ENCODE data around the gene PRKCI.
A peak's percentile ranks its signal among the peaks of the same experiment; 100 is the strongest.
"Not testable (repeated sequence)": the region's sequence is repeated elsewhere in the genome, so short reads cannot be mapped to it uniquely, and the experiment has no call there.

Gene PRKCI

DNA sequence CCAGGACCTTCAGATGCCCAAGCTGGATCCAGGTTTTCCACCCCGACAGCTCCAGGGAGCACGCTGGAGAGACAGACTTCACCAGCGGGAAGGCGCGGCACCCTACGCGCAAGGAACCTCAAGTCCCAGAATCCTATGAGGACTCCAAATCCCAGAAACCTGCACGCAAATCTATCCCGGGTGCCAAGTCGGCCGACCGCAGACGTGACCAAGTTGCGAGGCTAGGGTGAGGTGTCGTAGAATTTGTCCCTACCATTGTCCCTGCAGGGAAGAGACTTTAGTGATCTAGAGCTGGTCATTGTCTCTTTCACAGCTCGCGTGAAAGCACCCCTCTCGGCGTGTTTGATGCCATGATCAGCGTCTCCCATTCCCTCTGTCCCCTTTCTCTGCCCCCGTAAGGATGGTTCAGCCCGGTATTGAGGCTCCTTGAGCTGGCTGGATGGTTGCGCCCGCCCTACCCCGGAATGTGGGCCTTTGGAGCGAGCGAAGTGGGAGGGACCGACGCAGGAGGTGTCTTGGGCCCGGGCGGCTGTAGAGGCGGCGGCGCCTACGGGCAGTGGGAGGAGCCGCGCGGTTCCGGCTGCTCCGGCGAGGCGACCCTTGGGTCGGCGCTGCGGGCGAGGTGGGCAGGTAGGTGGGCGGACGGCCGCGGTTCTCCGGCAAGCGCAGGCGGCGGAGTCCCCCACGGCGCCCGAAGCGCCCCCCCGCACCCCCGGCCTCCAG, at the start of gene PRKCI:
PRKCI (plus strand) TSS at position 501 of the 723 bp plus-strand sequence. CDS start 246 bp downstream, outside the sequence.
- peak; percentile 82 for DNase-seq (ENCODE audit: low read depth)

DNA sequence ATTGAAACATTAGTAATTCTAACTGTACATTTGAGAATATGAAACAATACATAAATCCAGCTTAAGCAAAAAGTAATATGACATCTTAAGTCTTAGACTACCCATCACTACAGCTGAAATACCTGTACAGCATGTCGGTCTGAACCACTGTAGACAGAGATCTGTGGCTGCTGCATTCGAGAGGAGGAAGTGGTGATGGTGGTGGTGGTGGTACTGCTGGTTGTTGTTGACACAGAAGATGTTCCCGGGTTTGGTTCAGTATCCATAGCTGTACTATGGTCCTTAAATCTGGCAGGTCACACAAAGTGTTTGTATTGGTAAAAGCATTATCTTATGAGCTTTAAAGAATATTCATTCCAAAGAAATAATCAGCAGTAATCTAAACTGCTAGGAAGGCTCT, 43.6 kb upstream of the PRKCI start:
- DNase-seq (ENCODE audit: low read depth) = no peak

GRCh38 chr3:170179432-170179831, 42.8 kb upstream of the PRKCI start:
- DNase-seq (ENCODE audit: low read depth) = no peak

DNA sequence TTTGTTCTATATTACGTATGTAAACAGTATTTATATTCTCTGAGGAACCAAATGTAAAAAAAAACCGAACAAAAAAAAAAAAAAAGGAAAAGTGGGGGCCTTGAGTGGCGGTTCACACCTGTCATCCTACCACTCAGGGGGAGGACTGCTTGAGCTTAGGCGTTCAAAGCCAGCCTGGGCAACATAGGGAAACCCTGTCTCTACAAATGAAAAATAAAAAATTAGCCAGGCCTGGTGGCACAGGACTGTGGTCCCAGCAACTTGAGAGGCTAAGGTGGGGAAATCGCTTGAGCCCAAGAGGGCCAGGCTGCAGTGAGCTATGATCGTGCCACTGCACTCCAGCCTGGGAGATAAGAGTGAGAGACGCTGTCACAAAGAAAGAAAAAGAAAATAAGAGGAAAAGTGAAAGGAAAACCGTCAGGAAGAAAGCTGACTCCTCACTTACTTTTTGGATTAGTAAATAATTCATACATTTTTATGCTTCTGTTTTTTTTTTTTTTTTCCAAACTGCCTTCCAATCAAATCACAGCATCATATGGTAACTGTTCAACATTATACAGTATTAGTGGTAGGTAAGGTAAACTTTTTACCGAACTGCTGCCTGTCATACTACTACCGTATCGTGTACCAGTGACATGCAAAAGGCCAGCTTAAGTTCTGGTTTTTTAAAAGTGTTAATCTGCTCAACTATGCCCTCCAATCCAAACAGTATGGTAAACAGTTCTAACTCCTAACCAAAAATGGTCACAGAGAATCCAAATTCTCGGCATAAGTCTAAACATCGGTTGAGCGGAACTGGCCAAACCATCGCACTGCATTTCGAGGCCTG, 41.9 kb upstream of the PRKCI start:
- no peak for DNase-seq (ENCODE audit: low read depth)

- DNase-seq (ENCODE audit: low read depth) = peak; percentile 73
Observed at GRCh38 chr3:170180908-170181885, 41.0 kb upstream of the PRKCI start, which contains the start of gene PHC3. TSS of gene PHC3 (minus strand) at chr3:170181733. CDS start at chr3:170181715, 18 bp downstream.

- DNase-seq (ENCODE audit: low read depth) = no peak
Observed at GRCh38 chr3:170189398-170190256, 32.6 kb upstream of the PRKCI start.

- DNase-seq (ENCODE audit: low read depth) = not testable (repeated sequence)
Observed at GRCh38 chr3:170195759-170196158, 26.5 kb upstream of the PRKCI start.

GRCh38 chr3:170196833-170197232, 25.4 kb upstream of the PRKCI start:
- DNase-seq (ENCODE audit: low read depth) = no peak

DNA sequence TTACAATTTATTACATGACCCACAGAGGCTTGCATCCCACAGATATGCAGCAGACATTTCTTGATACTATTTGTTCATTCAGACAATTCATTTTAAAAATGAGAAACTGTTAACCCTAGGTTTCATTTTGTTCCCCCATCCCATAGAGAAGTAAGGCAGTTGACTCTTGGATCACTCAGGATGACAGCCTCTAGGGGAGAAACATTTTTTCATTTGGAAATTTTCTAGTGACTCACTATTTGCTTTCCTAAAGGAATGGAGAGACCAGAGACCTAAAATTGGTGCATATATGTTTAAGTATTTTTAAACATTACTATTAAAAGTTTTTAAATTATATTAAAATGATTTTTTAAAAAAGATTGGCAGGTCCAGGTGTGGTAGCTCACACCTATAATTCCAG, 21.2 kb upstream of the PRKCI start:
- no peak for DNase-seq (ENCODE audit: low read depth)

- DNase-seq (ENCODE audit: low read depth) = no peak
Observed at GRCh38 chr3:170201527-170201926, 20.7 kb upstream of the PRKCI start.

DNA sequence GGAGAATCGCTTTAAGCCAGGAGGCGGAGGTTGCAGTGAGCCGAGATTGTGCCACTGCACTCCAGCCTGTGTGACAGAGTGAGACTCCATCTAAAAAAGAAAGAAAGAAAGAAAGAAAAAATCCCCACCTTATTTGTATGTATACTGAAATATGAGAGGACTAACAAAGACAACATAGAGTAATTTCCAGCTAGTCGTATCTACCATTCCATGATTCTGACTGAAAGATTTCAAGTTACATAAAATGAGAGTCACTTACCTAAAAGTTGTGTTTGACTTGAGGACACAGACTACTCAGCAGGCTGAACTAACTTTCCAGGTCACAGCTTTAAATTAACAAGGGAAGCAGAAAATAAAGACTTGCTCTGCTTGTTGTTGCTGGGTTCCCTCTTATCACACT, 18.8 kb upstream of the PRKCI start:
- DNase-seq (ENCODE audit: low read depth) = no peak

DNA sequence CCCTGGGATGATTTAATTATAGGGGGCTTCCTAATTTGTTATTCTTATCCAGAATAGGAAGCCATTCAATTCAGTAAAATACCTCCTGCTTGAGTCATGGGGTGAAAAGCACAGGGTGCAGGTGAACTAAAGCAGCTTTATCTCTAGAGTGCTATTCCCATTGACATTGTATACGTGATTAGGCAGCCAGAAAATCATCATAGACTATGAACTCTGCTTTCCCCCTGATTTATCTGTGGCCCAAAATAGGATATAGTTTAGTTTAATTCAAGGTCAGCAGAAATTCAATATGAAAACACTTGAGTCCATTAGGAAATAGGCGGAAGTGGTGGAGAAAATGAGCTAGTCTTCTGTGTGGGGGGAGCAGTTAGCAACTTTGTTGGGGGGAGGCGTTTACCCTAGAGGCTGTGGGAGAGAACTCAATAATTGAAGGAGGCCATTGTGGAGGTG, 18.2 kb upstream of the PRKCI start:
- no peak for DNase-seq (ENCODE audit: low read depth)

GRCh38 chr3:170204509-170204908, 17.7 kb upstream of the PRKCI start:
- no peak for DNase-seq (ENCODE audit: low read depth)

DNA sequence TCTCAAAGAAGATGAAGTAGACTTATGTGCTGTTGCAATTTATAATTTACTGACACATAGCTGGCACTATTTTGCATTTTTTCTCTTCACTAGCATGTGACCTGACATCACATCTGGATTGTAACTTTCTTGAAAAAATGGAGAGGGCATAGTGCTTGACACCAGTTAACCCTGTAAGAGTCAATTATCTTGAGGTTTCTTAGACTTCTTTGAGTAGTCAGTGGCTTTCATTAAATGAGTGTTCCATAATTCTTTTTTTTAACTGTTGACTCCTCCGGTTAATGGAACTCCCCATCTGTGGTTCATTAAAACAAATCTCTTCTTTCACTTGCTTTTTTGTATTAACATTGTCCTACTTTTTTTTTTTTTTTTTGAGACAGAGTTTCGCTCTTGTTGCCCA, 16.9 kb upstream of the PRKCI start:
- no peak for DNase-seq (ENCODE audit: low read depth)

DNA sequence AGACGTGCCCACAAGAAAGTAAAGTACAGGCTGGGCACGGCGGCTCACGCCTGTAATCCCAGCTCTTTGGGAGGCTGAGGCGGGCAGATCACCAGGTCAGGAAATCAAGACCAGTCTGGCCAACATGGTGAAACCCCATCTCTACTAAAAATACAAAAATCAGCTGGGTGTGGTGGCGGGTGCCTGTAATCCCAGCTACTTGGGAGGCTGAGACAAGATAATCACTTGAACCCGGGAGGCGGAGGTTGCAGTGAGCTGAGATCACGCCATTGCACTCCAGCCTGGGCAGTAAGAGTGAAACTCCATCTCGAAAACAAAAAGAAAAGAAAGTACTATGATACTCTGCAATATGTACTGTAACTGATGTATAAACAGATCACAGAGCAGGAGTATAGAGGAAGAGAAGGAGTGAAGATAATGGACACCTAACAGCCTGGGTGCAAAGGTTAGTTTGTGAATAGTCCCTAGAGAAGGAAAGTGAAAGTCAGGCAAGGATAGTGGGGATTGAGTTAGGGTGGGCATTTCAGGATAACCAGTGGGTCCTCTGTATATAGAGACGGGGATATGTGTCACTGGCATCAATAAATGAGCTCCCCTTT, 16.0 kb upstream of the PRKCI start:
- not testable (repeated sequence) for DNase-seq (ENCODE audit: low read depth)

DNA sequence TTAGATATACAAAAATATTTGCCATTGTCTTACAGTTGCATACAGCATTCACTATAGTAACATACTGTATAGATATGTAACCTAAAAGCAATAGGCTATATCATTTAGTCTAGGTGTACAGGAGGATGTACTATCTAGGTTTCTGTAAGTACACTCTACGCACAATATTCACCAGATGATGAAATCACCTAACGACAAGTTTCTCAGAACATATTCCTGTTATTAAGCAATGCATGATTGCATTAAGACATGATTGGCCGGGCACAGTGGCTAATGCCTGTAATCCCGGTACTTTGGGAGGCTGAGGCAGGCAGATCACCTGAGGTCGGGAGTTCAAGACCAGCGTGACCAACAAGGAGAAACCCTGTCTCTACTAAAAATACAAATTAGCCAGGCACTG, 14.5 kb upstream of the PRKCI start:
- no peak for DNase-seq (ENCODE audit: low read depth)

DNA sequence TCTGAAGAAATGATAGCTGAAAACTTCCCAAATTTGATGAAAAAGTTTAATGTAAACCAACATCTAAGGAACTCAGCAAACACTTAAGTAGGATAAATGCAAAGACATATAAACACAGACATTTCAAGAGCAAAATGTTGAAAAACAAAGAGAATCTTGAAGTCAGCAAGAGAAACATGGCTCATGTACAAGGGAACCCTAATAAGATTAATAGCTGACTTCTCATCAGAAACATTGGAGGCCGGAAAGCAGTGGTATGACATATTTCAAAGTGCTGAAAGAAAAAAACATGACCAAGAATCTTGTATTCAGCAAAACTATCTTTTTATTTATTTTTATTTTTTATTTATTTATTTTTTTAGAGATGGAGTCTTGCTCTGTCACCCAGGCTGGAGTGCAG, 10.6 kb upstream of the PRKCI start:
- DNase-seq (ENCODE audit: low read depth) = no peak

DNA sequence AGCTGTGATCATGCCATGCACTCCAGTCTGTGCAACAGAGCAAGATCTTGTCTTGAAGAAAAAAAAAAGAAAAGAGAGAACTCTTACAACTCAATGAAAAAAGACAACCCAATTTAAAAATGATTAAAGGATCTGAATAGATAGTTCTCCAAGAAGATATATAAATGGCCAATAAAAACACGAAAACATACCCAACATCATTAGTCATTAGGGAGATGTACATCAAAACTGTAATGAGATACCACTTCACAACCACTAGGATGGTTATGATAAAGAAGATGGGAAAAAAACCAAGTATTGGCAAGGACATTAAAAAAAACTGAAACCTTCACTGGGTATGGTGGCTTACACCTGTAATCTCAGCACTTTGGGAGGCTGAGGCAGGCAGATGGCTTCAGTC, 2.4 kb upstream of the PRKCI start:
- DNase-seq (ENCODE audit: low read depth) = no peak

DNA sequence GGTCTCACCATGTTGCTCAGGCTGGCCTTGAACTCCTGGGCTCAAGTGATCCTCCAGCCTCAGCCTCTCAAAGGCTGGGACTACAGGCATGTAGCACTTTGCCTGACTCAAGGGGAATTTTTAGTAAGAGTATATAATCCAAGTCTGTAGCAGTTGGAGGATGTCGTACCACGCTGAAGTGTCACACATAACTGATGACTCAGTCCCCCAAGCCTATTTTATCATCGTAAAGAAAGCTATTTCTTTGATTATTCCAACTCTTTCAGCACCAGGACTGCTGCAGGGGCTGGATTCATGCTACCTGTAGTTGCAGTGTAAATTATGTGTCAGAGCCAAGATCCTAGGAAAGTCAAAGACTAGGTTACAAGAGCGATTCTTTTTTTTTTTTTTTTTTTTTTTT, 1.4 kb upstream of the PRKCI start:
- DNase-seq (ENCODE audit: low read depth) = no peak

- DNase-seq (ENCODE audit: low read depth) = no peak
Observed at GRCh38 chr3:170222647-170223541, 670 bp downstream of the PRKCI start.
